Nephron (organoid): ENCODE measurements around the gene ARHGAP6.

ENCODE experiments used
- H3K27ac Mint-ChIP-seq, 3 experiments: 2 replicates each; pipeline ENCODE4 v1.8.0; 2020; ENCODE audit warnings: mixed read lengths in 3 of 3, mild to moderate bottlenecking in 2 of 3, moderate library complexity in 1 of 3
- H3K27me3 Mint-ChIP-seq: 2 replicates; pipeline ENCODE4 v1.8.0; 2021; ENCODE audit warnings: low read depth, mild to moderate bottlenecking, moderate library complexity, mixed read lengths
- H3K36me3 Mint-ChIP-seq: 2 replicates; pipeline ENCODE4 v1.8.0; 2020; ENCODE audit warnings: low read depth, mixed read lengths
- H3K4me1 Mint-ChIP-seq: 2 replicates; pipeline ENCODE4 v1.8.0; 2020; ENCODE audit warnings: mixed read lengths
- H3K4me3 Mint-ChIP-seq, 3 experiments: 2 replicates each; pipeline ENCODE4 v1.8.0; 2020; ENCODE audit warnings: mild to moderate bottlenecking in 3 of 3, mixed read lengths in 3 of 3, moderate library complexity in 2 of 3
- H3K9me3 Mint-ChIP-seq: 2 replicates; pipeline ENCODE4 v1.8.0; 2020; ENCODE audit warnings: mixed read lengths
- CTCF ChIP-seq, 3 experiments: fragments of 200-600 bp; sonication (generic); IDR thresholded peaks; one replicate each; pipeline ENCODE4 v1.5.0; 2021; ENCODE audit warnings: antibody characterized with exemption in 3 of 3; ENCODE audit not compliant: unreplicated experiment in 3 of 3

ARHGAP6 gene

DNA sequence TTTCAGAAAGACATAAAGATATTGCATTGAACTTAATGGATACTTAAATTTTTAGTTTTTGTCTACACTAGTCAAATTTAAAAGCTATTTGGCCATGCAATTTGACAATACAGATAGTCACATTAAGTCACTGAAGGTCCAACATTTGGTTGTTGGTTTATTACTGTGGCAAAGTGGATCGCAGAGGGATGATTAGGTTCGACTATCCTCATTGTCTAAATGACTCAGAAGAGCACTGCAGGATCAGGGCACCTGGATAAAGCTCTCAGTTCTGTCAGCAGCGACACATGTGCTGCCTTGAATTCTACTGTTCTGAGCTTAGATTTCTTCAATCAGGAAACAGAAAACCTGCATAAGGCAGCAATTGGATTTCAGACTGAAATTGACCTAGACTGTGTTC lies 241.8 kb downstream of the ARHGAP6 start:
- TF ChIP-seq CTCF (IDR thresholded peaks at IDR 0.05; ENCODE audit: unreplicated experiment in 3 of 3): no peak
- H3K27me3 Mint-ChIP-seq: peaks cover 13% of the 10 kb centered on the region

DNA sequence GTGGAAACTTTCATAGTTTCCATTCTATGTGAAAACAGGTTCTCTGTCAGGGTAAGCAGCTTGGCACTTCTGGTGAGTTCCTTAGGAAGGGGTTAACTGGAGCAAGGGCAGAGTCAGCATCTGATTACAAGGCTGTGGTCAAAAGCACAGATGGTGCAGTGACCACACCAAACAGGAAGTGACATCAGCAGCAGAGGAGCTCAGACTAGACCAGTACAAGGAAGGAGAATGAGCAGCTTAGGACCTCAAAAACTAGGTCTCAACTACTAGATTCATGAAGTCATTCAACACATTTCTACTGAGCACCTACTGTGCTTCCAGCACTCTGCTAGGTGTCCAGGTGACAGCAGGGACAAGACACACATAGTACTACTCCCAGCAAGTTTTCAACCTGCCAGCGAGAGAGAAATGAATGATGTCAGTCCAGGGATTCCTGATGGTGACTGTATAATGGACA lies 242.3 kb downstream of the ARHGAP6 start:
- H3K36me3 Mint-ChIP-seq: no peaks in the 10 kb centered on the region
- peaks cover 9% of the 10 kb centered on the region for H3K9me3 Mint-ChIP-seq
- H3K4me1 Mint-ChIP-seq: peaks cover 20% of the 10 kb centered on the region
- no peak overlapping the region for H3K4me3 Mint-ChIP-seq
- no peak for TF ChIP-seq CTCF (IDR thresholded peaks at IDR 0.05; ENCODE audit: unreplicated experiment in 3 of 3)
- no peak overlapping the region for H3K27ac Mint-ChIP-seq
- peaks cover 10% of the 10 kb centered on the region for H3K27me3 Mint-ChIP-seq

More for the DNA sequence above, 241.8 kb downstream of the ARHGAP6 start:
- no peak overlapping the region for H3K4me3 Mint-ChIP-seq
- H3K36me3 Mint-ChIP-seq: no peaks in the 10 kb centered on the region
- H3K4me1 Mint-ChIP-seq: peaks cover 20% of the 10 kb centered on the region
- H3K9me3 Mint-ChIP-seq: peaks cover 9% of the 10 kb centered on the region
- no peak overlapping the region for H3K27ac Mint-ChIP-seq

GRCh38 chrX:11422525-11422857 lies 243.2 kb downstream of the ARHGAP6 start:
- no peak overlapping the region for H3K27ac Mint-ChIP-seq
- TF ChIP-seq CTCF (IDR thresholded peaks at IDR 0.05; ENCODE audit: unreplicated experiment in 3 of 3): no peak
- peaks cover 7% of the 10 kb centered on the region for H3K27me3 Mint-ChIP-seq
- peaks cover 9% of the 10 kb centered on the region for H3K9me3 Mint-ChIP-seq
- no peak overlapping the region for H3K4me3 Mint-ChIP-seq
- H3K36me3 Mint-ChIP-seq: no peaks in the 10 kb centered on the region
- H3K4me1 Mint-ChIP-seq: peaks cover 16% of the 10 kb centered on the region

GRCh38 chrX:11421805-11422524 lies 243.8 kb downstream of the ARHGAP6 start:
- H3K4me1 Mint-ChIP-seq: peaks cover 14% of the 10 kb centered on the region
- no peaks in the 10 kb centered on the region for H3K36me3 Mint-ChIP-seq
- H3K9me3 Mint-ChIP-seq: peaks cover 10% of the 10 kb centered on the region
- no peak overlapping the region for H3K27ac Mint-ChIP-seq
- no peak overlapping the region for H3K4me3 Mint-ChIP-seq
- no peak for TF ChIP-seq CTCF (IDR thresholded peaks at IDR 0.05; ENCODE audit: unreplicated experiment in 3 of 3)
- H3K27me3 Mint-ChIP-seq: peaks cover 7% of the 10 kb centered on the region

GRCh38 chrX:11420851-11421250 lies 244.9 kb downstream of the ARHGAP6 start:
- no peak for TF ChIP-seq CTCF (IDR thresholded peaks at IDR 0.05; ENCODE audit: unreplicated experiment in 3 of 3)
- H3K36me3 Mint-ChIP-seq: no peaks in the 10 kb centered on the region
- no peaks in the 10 kb centered on the region for H3K27me3 Mint-ChIP-seq
- H3K4me3 Mint-ChIP-seq: no peak overlapping the region
- H3K27ac Mint-ChIP-seq: no peak overlapping the region
- peaks cover 6% of the 10 kb centered on the region for H3K9me3 Mint-ChIP-seq
- peaks cover 8% of the 10 kb centered on the region for H3K4me1 Mint-ChIP-seq

- Mint-ChIP-seq H3K27ac (no peak overlapping the region), H3K4me3 (no peak overlapping the region), H3K9me3 (peaks cover 8% of the 10 kb centered on the region), H3K27me3 (no peaks in the 10 kb centered on the region), H3K4me1 (peaks cover 8% of the 10 kb centered on the region), H3K36me3 (no peaks in the 10 kb centered on the region)
- TF ChIP-seq CTCF (IDR thresholded peaks at IDR 0.05; ENCODE audit: unreplicated experiment in 3 of 3): no peak
Observed at GRCh38 chrX:11419102-11419501, 246.6 kb downstream of the ARHGAP6 start.
